ENCODE results near the gene ZNF385B.
"Not testable (repeated sequence)": the region's sequence is repeated elsewhere in the genome, so short reads cannot be mapped to it uniquely, and the experiment has no call there.

Gene ZNF385B

GRCh38 chr2:179861416-179862067 lies at the start of gene ZNF385B:
TSS of gene ZNF385B (minus strand) at chr2:179861612.
- DNase-seq (ENCODE audit: low read depth in 2 of 2), result no peak

- DNase-seq (ENCODE audit: low read depth in 2 of 2), result no peak
Observed at GRCh38 chr2:179910735-179911113, 49.3 kb upstream of the ZNF385B start.

GRCh38 chr2:179909845-179910734 lies 48.7 kb upstream of the ZNF385B start:
- no peak for DNase-seq (ENCODE audit: low read depth in 2 of 2)

- DNase-seq (ENCODE audit: low read depth in 2 of 2), result no peak
Observed at GRCh38 chr2:179900655-179901054, 39.2 kb upstream of the ZNF385B start.

GRCh38 chr2:179899666-179900065 lies 38.3 kb upstream of the ZNF385B start:
- DNase-seq (ENCODE audit: low read depth in 2 of 2), result no peak

GRCh38 chr2:179898873-179899272 lies 37.5 kb upstream of the ZNF385B start:
- no peak for DNase-seq (ENCODE audit: low read depth in 2 of 2)

GRCh38 chr2:179893616-179894015 lies 32.2 kb upstream of the ZNF385B start:
- no peak for DNase-seq (ENCODE audit: low read depth in 2 of 2)

- no peak for DNase-seq (ENCODE audit: low read depth in 2 of 2)
Observed at GRCh38 chr2:179891237-179891636, 29.8 kb upstream of the ZNF385B start.

GRCh38 chr2:179890666-179891065 lies 29.3 kb upstream of the ZNF385B start:
- DNase-seq (ENCODE audit: low read depth in 2 of 2), result no peak

GRCh38 chr2:179888642-179889041 lies 27.2 kb upstream of the ZNF385B start:
- DNase-seq (ENCODE audit: low read depth in 2 of 2), result not testable (repeated sequence)

GRCh38 chr2:179884193-179884592 lies 22.8 kb upstream of the ZNF385B start:
- DNase-seq (ENCODE audit: low read depth in 2 of 2), result no peak

- DNase-seq (ENCODE audit: low read depth in 2 of 2), result no peak
Observed at GRCh38 chr2:179882851-179883806, 21.7 kb upstream of the ZNF385B start.

GRCh38 chr2:179877601-179878364 lies 16.4 kb upstream of the ZNF385B start:
- no peak for DNase-seq (ENCODE audit: low read depth in 2 of 2)

GRCh38 chr2:179876266-179876665 lies 14.9 kb upstream of the ZNF385B start:
- DNase-seq (ENCODE audit: low read depth in 2 of 2), result no peak

GRCh38 chr2:179875864-179876263 lies 14.5 kb upstream of the ZNF385B start:
- DNase-seq (ENCODE audit: low read depth in 2 of 2), result no peak

GRCh38 chr2:179862898-179863458 lies 1.6 kb upstream of the ZNF385B start:
- DNase-seq (ENCODE audit: low read depth in 2 of 2), result no peak

- no peak for DNase-seq (ENCODE audit: low read depth in 2 of 2)
Observed at GRCh38 chr2:179861027-179861415, 391 bp downstream of the ZNF385B start.

- DNase-seq (ENCODE audit: low read depth in 2 of 2), result no peak
Observed at GRCh38 chr2:179860255-179861026, 971 bp downstream of the ZNF385B start.

GRCh38 chr2:179859523-179859922 lies 1.9 kb downstream of the ZNF385B start:
- no peak for DNase-seq (ENCODE audit: low read depth in 2 of 2)

- DNase-seq (ENCODE audit: low read depth in 2 of 2), result no peak
Observed at GRCh38 chr2:179857236-179857635, 4.2 kb downstream of the ZNF385B start.
